ENCODE data around the gene ZDHHC8.

- TF ChIP-seq CTCF (IDR thresholded peaks at IDR 0.05) (no peak), POLR2A (IDR thresholded peaks at IDR 0.05) (no peak)
These were observed 21.1 kb upstream of the ZDHHC8 start for GRCh38 chr22:20110359-20110985.

All from vagina (tissue), 2 donors.